Tibial nerve (tissue), 3 donors: ENCODE measurements around the gene SETD6.

ENCODE experiments used
- CTCF ChIP-seq, 5 experiments: fragments of 200-600 bp in 3 of 5; fragments of 450-650 bp in 2 of 5; sonication (generic) in 3 of 5; IDR thresholded peaks; one replicate each; pipeline ENCODE4 v1.5.1; 2016 to 2019; ENCODE audit warnings: antibody characterized with exemption in 5 of 5, mild to moderate bottlenecking in 3 of 5, moderate library complexity in 2 of 5
- POLR2A ChIP-seq, 2 donors: fragments of 450-650 bp; IDR thresholded peaks; one replicate each; pipeline ENCODE4 v1.6.1; 2017; ENCODE audit warnings: antibody characterized with exemption in 2 of 2, mild to moderate bottlenecking in 2 of 2, moderate library complexity in 2 of 2

DNA sequence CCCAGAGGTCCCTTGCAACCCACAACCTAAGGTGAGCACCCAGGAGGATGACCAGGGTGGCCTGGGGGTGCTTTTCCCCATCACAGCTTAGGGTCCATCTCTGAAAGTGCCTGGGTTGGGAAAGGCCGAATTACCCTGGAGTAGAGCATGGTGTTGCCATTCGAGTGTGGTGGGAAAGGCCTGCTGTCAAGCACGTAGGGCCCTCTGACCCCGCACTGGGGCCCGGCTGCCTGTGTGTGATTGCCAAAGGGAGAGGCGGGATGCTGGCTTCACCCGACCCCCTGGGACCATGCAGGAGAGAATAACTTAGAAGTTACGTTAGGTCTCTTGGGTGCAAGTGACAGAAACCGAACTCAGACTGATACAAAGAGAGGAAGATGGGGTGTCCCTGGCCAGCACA, 43.1 kb upstream of the SETD6 start:
- TF ChIP-seq CTCF (IDR thresholded peaks at IDR 0.05) = no peak
- no peak for TF ChIP-seq POLR2A (IDR thresholded peaks at IDR 0.05)
